SJSA1 (cell line): ENCODE results near the gene GCFC2. TPM values are rescaled to one million over a fixed set of nuclear protein-coding genes. Genes with fewer than 3 reads are reported as not detected.
"Not testable (repeated sequence)": the region's sequence is repeated elsewhere in the genome, so short reads cannot be mapped to it uniquely, and the experiment has no call there.

ENCODE experiments used
- DNase-seq, 2 experiments: peaks; one replicate each; pipeline ENCODE4 v3.0.0-alpha.2; 2015 to 2020; ENCODE audit warnings: low spot score in 2 of 2, low read depth in 1 of 2
- H3K27ac ChIP-seq: fragments of 250-450 bp; sonication (Bioruptor Pico); 2 replicates; pipeline ENCODE4 v1.5.1; 2020; ENCODE audit warnings: mild to moderate bottlenecking, moderate library complexity
- H3K27me3 ChIP-seq: fragments of 250-450 bp; sonication (Bioruptor Pico); replicated peaks from 2 replicates; pipeline ENCODE4 v1.5.1; 2020; ENCODE audit warnings: mild to moderate bottlenecking, moderate library complexity
- H3K36me3 ChIP-seq: fragments of 250-450 bp; sonication (Bioruptor Pico); 2 replicates; pipeline ENCODE4 v1.5.1; 2020; ENCODE audit warnings: mild to moderate bottlenecking
- H3K4me1 ChIP-seq: fragments of 250-450 bp; sonication (Bioruptor Pico); replicated peaks from 2 replicates; pipeline ENCODE4 v1.6.1; 2021; ENCODE audit warnings: mild to moderate bottlenecking
- H3K4me3 ChIP-seq: fragments of 250-450 bp; sonication (Bioruptor Pico); 2 replicates; pipeline ENCODE4 v1.5.1; 2020; ENCODE audit warnings: mild to moderate bottlenecking
- H3K9me3 ChIP-seq: fragments of 250-450 bp; sonication (Bioruptor Pico); replicated peaks from 2 replicates; pipeline ENCODE4 v1.5.1; 2020; ENCODE audit warnings: mild to moderate bottlenecking
- total RNA-seq: library from RNA; depleted of rRNA; stranded (reverse); fragments of >200 nt; shearing (Covaris generic); gene quantifications from 2 replicates; pipeline ENCODE4 v1.2.3, GENCODE V29; 2014

The GCFC2 gene
- total RNA-seq, 1 experiment from 2014 or later, result 28.4 TPM

GRCh38 chr2:75710220-75710576 lies 517 bp downstream of the GCFC2 start:
- H3K27me3 ChIP-seq, result no peaks in the 10 kb centered on the region
- H3K27ac ChIP-seq, result peak overlapping the region; percentile 77
- peak overlapping the region; percentile 53 for H3K4me3 ChIP-seq
- H3K9me3 ChIP-seq, result no peaks in the 10 kb centered on the region
- H3K4me1 ChIP-seq, result peaks cover 14% of the 10 kb centered on the region
- DNase-seq, result no peak
- peaks cover 6% of the 10 kb centered on the region for H3K36me3 ChIP-seq

- Histone ChIP-seq H3K27ac (no peak overlapping the region), H3K4me3 (no peak overlapping the region), H3K4me1 (peaks cover 11% of the 10 kb centered on the region), H3K9me3 (no peaks in the 10 kb centered on the region), H3K36me3 (peaks cover 11% of the 10 kb centered on the region), H3K27me3 (no peaks in the 10 kb centered on the region)
- DNase-seq, result no peak
Observed at GRCh38 chr2:75709297-75709696, 1.4 kb downstream of the GCFC2 start.

- DNase-seq, result no peak
- no peak overlapping the region for H3K27ac ChIP-seq
Observed at GRCh38 chr2:75707901-75708300, 2.8 kb downstream of the GCFC2 start.

GRCh38 chr2:75705921-75706320 lies 4.8 kb downstream of the GCFC2 start:
- H3K4me1 ChIP-seq, result peaks cover 6% of the 10 kb centered on the region
- no peak for DNase-seq
- H3K36me3 ChIP-seq, result peaks cover 34% of the 10 kb centered on the region
- no peak overlapping the region for H3K4me3 ChIP-seq
- no peak overlapping the region for H3K27ac ChIP-seq
- H3K27me3 ChIP-seq, result no peaks in the 10 kb centered on the region
- no peaks in the 10 kb centered on the region for H3K9me3 ChIP-seq

More at GRCh38 chr2:75707901-75708300, 2.8 kb downstream of the GCFC2 start:
- peaks cover 11% of the 10 kb centered on the region for H3K4me1 ChIP-seq
- H3K36me3 ChIP-seq, result peaks cover 18% of the 10 kb centered on the region
- no peak overlapping the region for H3K4me3 ChIP-seq
- H3K27me3 ChIP-seq, result no peaks in the 10 kb centered on the region
- no peaks in the 10 kb centered on the region for H3K9me3 ChIP-seq

GRCh38 chr2:75703589-75704287 lies 7.0 kb downstream of the GCFC2 start:
- Histone ChIP-seq H3K36me3 (peaks cover 38% of the 10 kb centered on the region), H3K27ac (no peak overlapping the region), H3K4me3 (no peak overlapping the region), H3K27me3 (no peaks in the 10 kb centered on the region), H3K9me3 (no peaks in the 10 kb centered on the region), H3K4me1 (no peaks in the 10 kb centered on the region)
- no peak for DNase-seq

GRCh38 chr2:75702593-75702992 lies 8.1 kb downstream of the GCFC2 start:
- H3K4me3 ChIP-seq, result no peak overlapping the region
- H3K27me3 ChIP-seq, result no peaks in the 10 kb centered on the region
- H3K4me1 ChIP-seq, result no peaks in the 10 kb centered on the region
- no peaks in the 10 kb centered on the region for H3K9me3 ChIP-seq
- H3K36me3 ChIP-seq, result peaks cover 43% of the 10 kb centered on the region
- no peak overlapping the region for H3K27ac ChIP-seq
- DNase-seq, result no peak

- Histone ChIP-seq H3K4me1 (no peaks in the 10 kb centered on the region), H3K36me3 (peaks cover 33% of the 10 kb centered on the region), H3K9me3 (no peaks in the 10 kb centered on the region), H3K27me3 (no peaks in the 10 kb centered on the region), H3K4me3 (no peak overlapping the region), H3K27ac (no peak overlapping the region)
- DNase-seq, result no peak
Observed at GRCh38 chr2:75698918-75699317, 11.8 kb downstream of the GCFC2 start.

- no peak overlapping the region for H3K4me3 ChIP-seq
- H3K9me3 ChIP-seq, result no peaks in the 10 kb centered on the region
- DNase-seq, result no peak
- H3K4me1 ChIP-seq, result no peaks in the 10 kb centered on the region
- peaks cover 5% of the 10 kb centered on the region; the same call in 1 of the 2 replicates for H3K36me3 ChIP-seq
- H3K27ac ChIP-seq, result no peak overlapping the region
- no peaks in the 10 kb centered on the region for H3K27me3 ChIP-seq
Observed at GRCh38 chr2:75688196-75688595, 22.5 kb downstream of the GCFC2 start.

- H3K27ac ChIP-seq, H3K9me3 ChIP-seq, H3K27me3 ChIP-seq, H3K4me1 ChIP-seq, H3K36me3 ChIP-seq, H3K4me3 ChIP-seq, DNase-seq: not testable (repeated sequence)
Observed at GRCh38 chr2:75683430-75683829, 27.3 kb downstream of the GCFC2 start.

- Histone ChIP-seq H3K36me3 (peaks cover 13% of the 10 kb centered on the region), H3K27ac (no peak overlapping the region), H3K4me1 (no peaks in the 10 kb centered on the region), H3K4me3 (no peak overlapping the region), H3K27me3 (no peaks in the 10 kb centered on the region), H3K9me3 (no peaks in the 10 kb centered on the region)
- no peak for DNase-seq
Observed at GRCh38 chr2:75680402-75680801, 30.3 kb downstream of the GCFC2 start.

- H3K4me3 ChIP-seq, result no peak overlapping the region
- no peaks in the 10 kb centered on the region for H3K9me3 ChIP-seq
- no peak for DNase-seq
Observed at GRCh38 chr2:75679556-75679955, 31.2 kb downstream of the GCFC2 start.

GRCh38 chr2:75676464-75676863 lies 34.3 kb downstream of the GCFC2 start:
- Histone ChIP-seq H3K36me3 (peaks cover 13% of the 10 kb centered on the region), H3K9me3 (no peaks in the 10 kb centered on the region), H3K27ac (no peak overlapping the region), H3K27me3 (no peaks in the 10 kb centered on the region), H3K4me3 (no peak overlapping the region), H3K4me1 (no peaks in the 10 kb centered on the region)
- no peak for DNase-seq

More at GRCh38 chr2:75679556-75679955, 31.2 kb downstream of the GCFC2 start:
- H3K27ac ChIP-seq, result no peak overlapping the region
- no peaks in the 10 kb centered on the region for H3K27me3 ChIP-seq
- peaks cover 13% of the 10 kb centered on the region for H3K36me3 ChIP-seq
- H3K4me1 ChIP-seq, result no peaks in the 10 kb centered on the region

GRCh38 chr2:75675908-75676307 lies 34.8 kb downstream of the GCFC2 start:
- Histone ChIP-seq H3K27me3 (no peaks in the 10 kb centered on the region), H3K4me1 (no peaks in the 10 kb centered on the region), H3K4me3 (no peak overlapping the region), H3K36me3 (peaks cover 16% of the 10 kb centered on the region), H3K9me3 (no peaks in the 10 kb centered on the region), H3K27ac (no peak overlapping the region)
- no peak for DNase-seq

- not testable (repeated sequence) for H3K27ac ChIP-seq, H3K4me3 ChIP-seq, H3K4me1 ChIP-seq, DNase-seq, H3K9me3 ChIP-seq, H3K27me3 ChIP-seq
- peaks cover 16% of the 10 kb centered on the region for H3K36me3 ChIP-seq
Observed at GRCh38 chr2:75675423-75675822, 35.3 kb downstream of the GCFC2 start.

- no peak overlapping the region for H3K27ac ChIP-seq
- peaks cover 29% of the 10 kb centered on the region for H3K36me3 ChIP-seq
- no peak overlapping the region for H3K4me3 ChIP-seq
- H3K9me3 ChIP-seq, result no peaks in the 10 kb centered on the region
- no peak for DNase-seq
- H3K27me3 ChIP-seq, result no peaks in the 10 kb centered on the region
- no peaks in the 10 kb centered on the region for H3K4me1 ChIP-seq
Observed at GRCh38 chr2:75667884-75668283, 42.8 kb downstream of the GCFC2 start.
